Myocyte (in vitro differentiated cells): ENCODE results near the gene LDHB. TPM values are rescaled to one million over a fixed set of nuclear protein-coding genes. Genes with fewer than 3 reads are reported as not detected.
A peak's percentile ranks its signal among the peaks of the same experiment; 100 is the strongest.
"Not testable (repeated sequence)": the region's sequence is repeated elsewhere in the genome, so short reads cannot be mapped to it uniquely, and the experiment has no call there.

Experiments
- DNase-seq: peaks from one replicate; pipeline ENCODE4 v3.0.0-alpha.2; 2012; ENCODE audit warnings: low read depth
- total RNA-seq: library from RNA; depleted of rRNA; stranded (reverse); fragments of >200 nt; gene quantifications from 2 replicates; pipeline ENCODE4 v1.2.3, GENCODE V29; 2014

LDHB gene
- total RNA-seq, 1 donor from 2014 or later, result 625 TPM

DNA sequence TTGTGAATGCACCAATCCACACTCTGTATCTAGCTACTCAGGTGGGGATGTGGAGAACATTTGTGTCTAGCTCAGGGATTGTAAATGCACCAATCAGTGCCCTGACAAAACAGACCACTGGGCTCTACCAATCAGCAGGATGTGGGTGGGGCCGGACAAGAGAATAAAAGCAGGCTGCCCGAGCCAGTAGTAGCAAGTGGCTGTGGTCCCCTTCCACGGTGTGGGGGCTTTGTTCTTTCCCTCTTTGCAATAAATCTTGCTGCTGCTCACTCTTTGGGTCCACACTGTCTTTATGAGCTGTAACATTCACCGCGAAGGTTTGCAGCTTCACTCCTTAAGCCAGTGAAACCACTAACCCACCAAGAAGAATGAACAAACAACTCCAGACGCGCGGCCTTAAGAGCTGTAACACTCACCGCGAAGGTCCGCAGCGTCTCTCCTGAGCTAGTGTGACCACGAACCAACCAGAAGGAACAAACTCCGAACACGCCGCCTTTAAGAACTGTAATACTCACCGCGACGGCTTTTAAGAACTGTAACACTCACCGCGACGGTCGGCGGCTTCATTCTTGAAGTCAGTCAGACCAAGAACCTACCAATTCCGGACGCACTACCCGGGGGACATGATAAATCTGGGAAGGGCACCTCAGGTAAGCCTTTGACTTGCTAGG is 4.6 kb upstream of the LDHB start:
- DNase-seq, result no peak

DNA sequence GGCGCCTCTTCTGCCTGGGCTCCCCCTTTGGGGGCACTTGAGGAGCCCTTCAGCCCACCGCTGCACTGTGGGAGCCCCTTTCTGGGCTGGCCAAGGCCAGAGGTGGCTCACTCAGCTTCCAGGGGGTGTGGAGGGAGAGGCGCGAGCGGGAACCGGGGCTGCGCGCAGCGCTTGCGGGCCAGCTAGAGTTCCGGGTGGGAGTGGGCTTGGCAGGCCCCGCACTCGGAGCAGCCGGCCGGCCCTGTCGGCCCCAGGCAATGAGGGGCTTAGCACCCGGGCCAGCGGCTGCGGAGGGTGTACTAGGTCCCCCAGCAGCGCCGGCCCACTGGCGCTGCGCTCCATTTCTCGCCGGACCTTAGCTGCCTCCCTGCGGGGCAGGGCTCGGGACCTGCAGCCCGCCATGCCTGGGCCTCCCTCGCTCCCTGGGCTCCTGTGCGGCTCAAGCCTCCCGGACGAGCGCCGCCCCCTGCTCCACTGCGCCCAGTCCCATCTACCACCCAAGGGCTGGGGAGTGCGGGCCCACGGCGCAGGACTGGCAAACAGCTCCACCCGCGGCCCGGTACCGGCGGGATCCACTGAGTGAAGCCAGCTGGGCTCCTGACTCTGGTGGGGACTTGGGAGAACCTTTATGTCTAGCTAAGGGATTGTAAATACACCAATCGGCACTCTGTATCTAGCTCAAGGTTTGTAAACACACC is 3.9 kb upstream of the LDHB start:
- DNase-seq, result not testable (repeated sequence)

DNA sequence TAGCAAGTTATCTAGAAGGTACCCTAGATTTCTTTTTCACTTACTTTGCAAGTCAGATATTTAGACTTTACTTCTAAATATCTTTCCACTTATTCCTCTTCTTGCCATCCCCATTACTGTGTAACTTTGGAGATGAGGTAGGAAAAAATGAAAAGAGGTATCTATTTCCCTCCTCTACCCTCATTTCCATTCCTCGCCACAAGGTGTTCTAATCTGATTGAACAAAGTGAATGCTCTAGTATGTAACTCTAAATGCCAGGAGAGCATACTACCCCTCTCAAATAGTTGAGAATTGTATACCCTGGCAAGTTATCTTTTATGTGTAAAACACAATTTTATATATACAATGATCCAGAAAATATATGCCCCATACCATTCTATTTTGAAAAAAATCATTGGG is 1.7 kb upstream of the LDHB start:
- DNase-seq, result no peak

DNA sequence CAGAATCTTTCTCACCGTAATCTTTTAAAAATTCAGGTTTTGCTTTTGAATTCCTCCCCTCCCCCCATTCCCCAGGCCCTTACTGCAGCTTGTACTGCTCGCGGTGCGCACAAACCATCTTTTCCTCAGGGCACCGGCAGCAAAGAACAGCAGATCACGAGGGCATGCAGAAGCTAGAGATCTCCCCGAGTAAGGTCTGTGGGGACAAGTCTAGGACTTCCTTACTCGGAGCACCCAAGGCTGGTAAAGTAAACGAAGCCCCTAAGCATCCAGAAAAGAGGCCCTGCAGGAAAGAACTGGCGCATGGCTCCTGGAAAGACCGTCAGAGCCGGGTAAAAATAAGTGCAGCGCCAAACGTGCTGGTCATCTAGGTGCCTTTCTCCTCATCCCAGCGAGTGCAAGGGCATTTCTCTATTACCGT is 727 bp downstream of the LDHB start:
- DNase-seq, result peak; percentile 53

DNA sequence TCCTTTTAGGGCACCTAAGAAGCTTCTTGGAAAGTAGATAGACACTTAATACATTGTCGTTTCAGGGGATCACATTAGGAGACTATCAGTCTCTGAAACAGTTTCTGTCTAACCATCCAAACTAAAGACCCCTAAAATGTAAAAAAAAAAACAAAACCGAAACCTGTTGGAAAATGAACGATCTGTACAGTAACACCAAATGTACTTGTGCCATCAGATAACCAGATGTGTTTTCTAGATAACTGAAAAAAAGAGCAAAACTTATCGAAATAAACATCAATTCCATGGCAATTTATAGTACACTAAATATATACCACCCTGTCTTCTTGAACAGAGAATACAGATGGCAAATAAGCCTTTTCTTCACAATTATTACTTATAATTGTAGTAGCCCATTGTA is 2.1 kb downstream of the LDHB start:
- no peak for DNase-seq

DNA sequence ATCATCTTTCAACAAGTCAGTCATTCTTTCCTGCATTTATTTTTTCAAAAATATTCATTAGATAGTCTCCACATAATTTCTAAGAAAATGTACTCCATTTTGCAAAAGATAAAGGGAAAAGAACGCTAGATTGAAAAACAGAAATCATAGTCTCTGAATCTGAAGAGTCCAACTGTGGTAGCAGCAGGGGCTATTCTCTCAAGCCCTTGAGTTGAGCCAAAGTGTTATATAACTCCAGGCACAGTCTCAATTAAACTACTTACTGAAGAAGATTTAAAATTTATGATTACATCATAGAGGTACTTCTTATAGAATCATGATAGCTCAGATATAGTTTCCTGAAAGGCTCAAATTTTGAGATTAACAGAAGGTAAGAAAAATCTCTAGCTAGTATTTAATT is 5.8 kb downstream of the LDHB start:
- DNase-seq, result no peak

DNA sequence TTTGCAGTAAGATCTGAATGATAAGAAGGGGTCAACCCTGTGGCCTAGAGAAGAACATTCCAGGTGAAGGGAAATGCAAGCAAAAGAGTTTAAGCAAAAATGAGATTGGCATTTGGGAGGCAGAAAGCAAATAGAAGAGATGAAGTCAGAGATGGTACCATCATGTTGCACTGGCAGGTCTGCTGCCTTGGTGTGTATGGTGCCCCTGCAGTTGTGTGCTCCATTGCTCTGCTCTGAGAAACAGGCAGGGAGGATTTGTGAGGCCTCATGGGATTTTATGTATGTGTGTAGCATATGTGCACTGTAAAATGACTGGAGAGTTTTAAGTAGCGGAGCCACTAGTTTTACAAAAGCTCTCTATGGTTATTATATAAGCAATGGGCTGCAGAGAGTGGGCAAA is 6.6 kb downstream of the LDHB start:
- DNase-seq, result no peak

DNA sequence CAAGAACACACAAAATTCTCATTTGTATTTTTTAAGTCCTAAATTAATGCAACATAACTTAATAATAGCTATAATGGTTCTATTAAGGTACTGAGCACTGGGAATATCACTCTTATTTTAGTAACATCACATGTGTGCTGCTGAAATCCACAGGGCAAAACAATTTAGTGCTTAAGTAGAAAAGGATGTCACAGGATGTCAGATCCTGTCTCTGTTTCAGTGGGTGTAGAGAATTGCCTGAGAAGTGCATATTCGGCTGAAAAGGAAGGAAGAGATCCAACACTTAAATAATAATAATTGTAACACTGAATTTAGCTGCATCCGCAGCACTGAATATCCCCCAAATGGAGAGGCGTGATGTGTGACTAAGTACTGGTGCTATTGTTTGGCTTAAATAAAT is 8.6 kb downstream of the LDHB start:
- DNase-seq, result no peak

DNA sequence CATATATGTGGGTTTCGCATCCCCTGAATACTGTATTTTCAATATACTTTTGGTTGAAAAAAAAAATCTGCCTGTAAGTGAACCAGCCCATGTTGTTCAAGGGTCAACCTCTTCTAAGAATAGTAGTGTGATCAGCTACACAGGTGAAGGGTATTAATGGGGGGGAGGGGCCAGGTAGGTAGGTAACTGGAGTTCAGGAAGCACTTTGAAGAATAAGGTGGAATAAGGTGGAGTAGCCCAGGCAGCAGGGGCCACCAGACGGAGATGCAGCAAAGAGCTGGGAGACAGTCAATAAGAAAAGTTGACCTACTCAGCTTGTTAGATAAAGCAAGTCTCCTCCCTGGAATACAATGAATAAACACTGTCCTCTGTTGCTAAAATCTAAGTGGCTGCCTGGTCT is 9.3 kb downstream of the LDHB start:
- DNase-seq, result no peak

DNA sequence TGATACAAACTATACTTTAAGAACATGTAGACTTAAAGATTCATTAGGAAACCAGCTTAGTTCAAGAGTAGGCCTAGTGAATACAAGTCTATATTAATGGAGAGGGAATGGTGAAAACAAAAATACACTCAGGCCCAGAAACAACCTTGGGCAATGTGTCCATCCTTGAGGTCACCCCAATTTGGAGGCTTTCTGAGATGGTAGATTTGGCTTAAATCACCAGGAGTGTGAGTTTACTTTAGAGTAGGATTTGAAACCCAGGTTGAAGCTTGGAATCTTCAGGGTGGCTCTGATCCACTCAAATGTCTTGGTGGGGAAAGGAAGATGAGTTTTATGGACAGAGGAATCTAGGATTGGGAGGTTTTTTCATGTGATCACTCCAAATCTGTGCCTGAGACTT is 10.5 kb downstream of the LDHB start:
- DNase-seq, result no peak

DNA sequence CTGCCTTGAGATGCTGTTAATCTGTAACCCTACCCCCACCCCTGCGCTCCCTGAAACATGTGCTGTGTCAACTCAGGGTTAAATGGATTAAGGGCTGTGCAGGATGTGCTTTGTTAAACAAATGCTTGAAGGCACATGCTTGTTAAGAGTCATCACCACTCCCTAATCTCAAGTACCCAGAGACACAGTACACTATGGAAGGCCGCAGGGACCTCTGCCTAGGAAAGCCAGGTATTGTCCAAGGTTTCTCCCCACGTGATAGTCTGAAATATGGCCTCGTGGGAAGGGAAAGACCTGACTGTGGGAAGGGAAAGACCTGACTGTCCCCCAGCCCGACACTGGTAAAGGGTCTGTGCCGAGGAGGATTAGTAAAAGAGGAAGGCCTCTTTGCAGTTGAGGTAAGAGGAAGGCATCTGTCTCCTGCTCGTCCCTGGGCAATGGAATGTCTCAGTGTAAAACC is 12.6 kb downstream of the LDHB start:
- not testable (repeated sequence) for DNase-seq

DNA sequence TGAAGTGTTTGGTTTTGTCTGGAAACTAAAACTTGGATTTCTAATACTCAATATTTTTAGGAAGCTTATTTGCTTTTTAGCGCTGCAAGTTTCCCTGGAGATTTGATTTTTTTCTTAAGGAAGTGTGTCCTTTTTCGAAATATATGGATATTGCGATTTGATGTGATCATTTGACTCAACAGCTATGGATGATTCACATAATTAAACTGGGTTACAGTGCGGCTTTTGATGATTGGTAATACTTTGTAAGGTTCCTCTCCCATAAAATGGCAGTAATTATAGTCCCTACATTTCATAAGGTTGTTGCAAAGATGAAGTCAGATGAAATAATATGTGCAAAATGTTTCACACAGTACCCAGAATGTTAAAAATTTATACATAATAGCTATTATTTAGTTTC is 13.1 kb downstream of the LDHB start:
- no peak for DNase-seq

DNA sequence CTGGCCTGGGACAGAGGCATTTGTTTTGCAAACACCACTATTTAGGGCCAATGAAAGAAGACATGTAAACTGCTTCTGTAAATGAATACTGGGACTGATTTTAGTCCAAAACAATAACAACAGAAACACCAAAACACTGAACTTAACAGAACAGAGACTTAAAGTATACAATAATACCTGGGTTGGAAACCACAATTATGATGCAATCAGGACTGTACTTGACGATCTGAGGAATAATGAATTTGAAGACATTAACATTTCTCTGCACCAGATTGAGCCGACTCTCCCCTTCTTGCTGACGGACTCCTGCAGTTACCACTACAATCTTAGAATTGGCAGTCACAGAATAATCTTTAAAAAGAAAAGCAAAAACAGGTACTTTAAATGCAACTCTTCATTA is 13.9 kb downstream of the LDHB start:
- DNase-seq, result no peak

DNA sequence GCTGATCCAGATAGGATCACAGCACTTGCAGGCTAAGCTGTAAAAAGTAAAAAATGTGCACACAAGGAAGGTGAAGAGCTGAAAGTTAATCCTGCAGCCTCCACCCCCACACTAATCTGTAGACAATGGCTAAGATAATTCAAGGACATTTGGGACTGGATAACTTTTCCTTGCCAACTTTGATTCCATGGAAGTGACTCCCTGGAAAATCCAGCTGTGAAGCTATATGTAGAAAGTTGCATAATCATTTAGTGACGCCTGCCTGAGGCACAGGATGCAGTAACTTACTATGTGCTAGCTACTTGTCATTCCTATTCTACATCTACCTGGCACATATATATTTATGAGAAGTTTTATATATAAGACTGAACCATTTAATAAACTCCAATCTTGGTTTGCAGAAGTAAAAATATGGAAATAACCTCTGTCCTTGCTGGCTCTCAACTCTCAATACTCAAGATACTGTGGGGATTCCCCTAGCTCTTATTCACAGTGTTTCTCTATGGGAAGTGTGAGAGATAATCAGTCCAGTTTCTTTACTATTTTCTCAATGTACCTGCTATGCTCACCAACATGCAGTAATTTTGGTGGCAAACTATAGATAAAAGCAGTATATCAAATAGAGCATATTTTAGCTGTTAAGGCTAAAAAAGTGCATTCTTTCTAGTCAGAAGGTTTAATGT is 14.8 kb downstream of the LDHB start:
- no peak for DNase-seq

DNA sequence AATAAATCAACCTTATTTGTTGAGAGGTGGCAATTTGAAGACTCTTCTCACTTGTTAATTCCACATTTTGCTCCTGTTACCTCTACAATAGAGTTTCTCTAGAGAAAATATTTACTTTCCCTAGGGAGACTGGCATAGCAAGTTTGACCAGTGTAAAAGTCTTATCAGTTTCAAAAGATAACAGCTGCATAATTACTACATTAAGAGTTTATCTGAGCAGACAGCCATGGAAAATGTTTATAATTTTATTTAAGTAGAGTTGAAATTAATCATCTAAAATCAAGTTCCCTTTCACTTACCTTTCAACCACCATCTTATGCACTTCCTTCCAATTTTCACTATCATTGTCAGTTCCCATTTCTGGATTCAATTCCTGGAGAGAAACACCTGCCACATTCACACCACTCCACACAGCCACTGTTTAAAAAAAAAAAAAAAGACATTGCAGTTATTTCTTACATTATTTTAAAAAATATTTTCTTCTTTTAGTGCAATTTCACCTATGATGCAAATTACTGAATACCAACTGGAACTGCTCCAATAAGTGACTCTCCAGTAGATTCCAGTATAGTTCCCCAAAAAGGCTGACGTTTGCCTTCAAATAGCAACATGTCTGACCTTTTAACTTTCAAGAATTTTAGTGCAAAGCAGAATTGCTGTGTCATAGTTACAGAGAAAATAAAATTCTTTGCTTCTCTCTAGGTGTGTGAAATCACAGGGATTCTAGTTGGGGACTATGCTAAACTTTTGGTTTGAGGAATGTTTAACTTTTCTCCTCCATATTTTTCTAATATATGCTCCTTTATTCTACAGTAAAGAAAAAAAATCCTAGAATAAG is 19.4 kb downstream of the LDHB start:
- DNase-seq, result no peak

DNA sequence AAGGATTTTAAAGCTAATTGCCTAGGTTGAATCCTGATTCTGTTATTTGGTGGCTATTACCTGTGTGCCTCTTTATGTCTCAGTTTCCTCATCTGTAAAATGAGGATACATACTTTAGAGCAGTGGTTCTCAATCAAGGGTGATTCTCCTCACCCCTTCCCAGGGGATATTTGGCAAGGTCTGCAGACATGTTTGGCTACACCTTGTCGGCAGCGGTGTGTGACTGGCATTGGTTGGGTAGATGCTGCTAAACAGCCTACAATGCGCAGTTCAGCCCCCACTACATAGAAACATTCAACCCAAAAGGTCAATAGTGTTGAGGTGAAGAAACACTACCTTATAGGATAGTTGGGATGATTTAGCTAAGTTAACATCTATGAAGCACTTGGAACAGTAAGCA is 23.4 kb downstream of the LDHB start:
- no peak for DNase-seq

DNA sequence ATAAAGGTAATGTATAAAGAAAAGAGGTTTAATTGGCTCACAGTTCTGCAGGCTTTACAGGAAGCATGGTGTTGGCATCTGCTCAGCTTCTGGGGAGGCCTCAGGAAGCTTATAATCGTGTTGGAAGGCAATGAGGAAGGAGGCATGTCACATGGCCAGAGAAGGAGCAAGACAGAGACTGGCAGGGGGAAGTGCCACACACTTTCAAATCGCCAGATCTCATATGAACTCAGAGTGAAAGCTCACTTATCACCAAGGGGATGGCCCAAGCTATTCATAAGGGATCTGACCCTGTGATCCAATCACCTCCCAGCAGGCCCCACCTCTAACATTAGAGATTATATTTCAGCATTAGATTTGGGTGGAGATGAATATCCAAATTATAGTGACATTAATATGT is 26.3 kb downstream of the LDHB start:
- DNase-seq, result no peak

DNA sequence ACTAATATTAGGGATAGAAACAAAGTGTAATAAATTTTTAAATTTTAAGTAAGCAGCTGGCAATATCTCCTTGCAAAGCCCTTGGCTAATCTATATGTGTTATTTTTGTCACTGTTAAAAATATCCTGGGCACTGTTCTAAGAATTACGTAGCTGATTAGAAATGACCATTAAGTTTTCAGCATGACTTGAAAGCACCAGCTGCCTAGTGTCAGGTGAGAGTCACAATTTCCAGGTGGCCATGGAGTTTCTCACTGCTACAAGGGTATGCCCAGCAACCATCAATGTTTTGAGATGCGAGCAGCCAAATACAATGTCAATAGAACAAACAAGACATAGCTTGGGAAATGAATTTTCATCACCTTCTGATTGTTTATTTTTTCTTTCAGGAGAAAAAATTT is 29.7 kb downstream of the LDHB start:
- DNase-seq, result no peak

DNA sequence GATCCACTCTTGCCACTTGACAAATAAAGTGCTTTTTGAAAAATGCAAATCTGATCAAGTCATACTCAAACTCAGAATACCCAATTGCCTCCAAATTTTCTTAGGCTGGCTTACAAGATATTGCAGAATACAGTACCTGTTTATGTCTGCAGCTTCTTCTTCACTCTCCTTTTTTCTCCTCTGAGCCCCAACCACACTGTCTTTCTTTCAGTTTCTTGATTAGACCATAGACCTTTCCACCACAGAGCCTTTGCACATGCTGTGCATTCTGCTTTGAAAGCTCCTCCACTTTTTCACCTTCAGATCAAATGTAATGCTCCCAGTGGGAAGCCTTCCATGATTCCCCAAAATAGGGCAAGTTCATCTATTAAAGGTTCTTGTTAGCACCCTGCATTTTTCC is 39.1 kb downstream of the LDHB start:
- no peak for DNase-seq

DNA sequence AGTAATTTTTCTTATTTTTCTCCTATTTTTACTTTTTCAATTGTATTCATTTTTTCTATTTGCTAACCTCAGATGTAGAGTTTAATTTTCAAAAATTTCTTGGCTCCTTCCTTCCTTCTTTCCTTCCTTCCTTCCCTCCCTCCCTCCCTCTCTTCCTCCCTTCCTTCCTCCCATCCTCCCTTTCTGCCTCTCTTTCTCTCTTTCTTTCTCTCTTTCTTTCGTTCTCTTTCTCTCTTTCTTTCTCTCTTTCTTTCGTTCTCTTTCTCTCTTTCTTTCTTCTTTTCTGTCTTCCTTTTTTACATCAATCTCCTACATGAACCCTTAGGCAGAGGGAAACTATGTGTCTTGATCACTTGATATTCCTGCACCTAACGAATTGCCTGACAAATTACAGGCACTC is 40.6 kb downstream of the LDHB start:
- no peak for DNase-seq

DNA sequence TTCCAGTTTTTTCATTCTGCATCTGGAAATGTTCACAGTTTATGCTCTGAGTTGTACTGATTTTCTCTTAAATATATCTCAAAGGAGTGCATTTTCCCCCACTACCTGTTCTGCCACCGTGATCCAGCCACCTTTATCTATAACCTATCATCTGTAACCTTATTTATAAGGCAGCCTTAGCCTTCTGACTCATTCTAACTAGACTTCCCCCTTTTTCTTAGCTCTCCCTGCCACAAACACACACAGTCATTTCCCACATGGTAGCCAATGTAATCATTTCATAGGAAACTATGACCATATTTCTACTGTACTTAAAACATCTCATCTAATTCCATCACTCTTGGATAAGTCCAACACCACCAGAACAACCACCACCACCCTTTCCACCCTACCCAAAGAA is 42.2 kb downstream of the LDHB start:
- no peak for DNase-seq

DNA sequence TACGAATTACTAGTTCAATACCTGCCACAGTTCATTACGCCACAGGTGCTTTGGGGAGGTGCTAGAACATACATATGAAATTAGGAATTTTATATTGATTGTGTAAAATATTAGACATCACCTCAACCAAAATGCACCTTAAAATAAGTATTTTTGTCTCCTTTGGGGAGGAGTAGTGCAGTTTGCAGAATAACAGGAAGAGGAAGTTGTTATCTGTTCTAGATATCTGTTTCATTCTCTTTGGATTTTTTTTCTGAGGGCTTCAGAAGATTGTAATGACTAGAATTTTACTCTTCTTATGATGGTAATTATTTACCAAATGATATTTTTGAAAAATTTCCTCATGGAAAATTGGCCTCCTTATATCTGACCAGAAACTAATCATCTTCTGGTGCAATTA is 43.1 kb downstream of the LDHB start:
- DNase-seq, result no peak
